A549 (cell line): ENCODE data around the gene CCL1. TPM values are rescaled to one million over a fixed set of nuclear protein-coding genes. Genes with fewer than 3 reads are reported as not detected.

ENCODE experiments used
- ATAC-seq, 2 experiments: fragments of 200-7000 bp in 1 of 2; fragments of >200 bp in 1 of 2; cut with Nextera tagmentation in 1 of 2; cut with Tn5 transposase in 1 of 2; 3 replicates each; pipeline versions ENCODE4 v1.8.0 to v1.9.1; 2018 to 2020; ENCODE audit warnings: mild to moderate bottlenecking in 1 of 2, moderate library complexity in 1 of 2
- CTCF ChIA-PET: fragments of 300-600 bp; sonication (Branson Sonifier 250); formaldehyde crosslinking; extraction: SDS; loops from one replicate; lab custom pipeline; 2021; ENCODE audit warnings: antibody characterized with exemption, inconsistent platforms; lab: Yijun Ruan, JAX
- POLR2A ChIA-PET: fragments of 350-600 bp; formaldehyde crosslinking; extraction: SDS; loops from one replicate; lab custom pipeline; 2021; ENCODE audit warnings: antibody characterized with exemption, inconsistent platforms; lab: Yijun Ruan, JAX
- DNase-seq, 2 experiments: peaks; one replicate each; pipeline versions ENCODE4 v3.0.0 to v3.0.0-alpha.2; 2011 to 2016; ENCODE audit warnings: low read depth in 1 of 2, low spot score in 1 of 2
- FAIRE-seq: peaks from 2 replicates; lab custom pipeline; 2011; peaks lifted over from hg19 to GRCh38; lab: Jason Lieb, UNC
- H3K27ac ChIP-seq, 2 experiments: fragments of >200 bp; sonication (Bioruptor Twin); formaldehyde crosslinking; 3 replicates each; pipeline ENCODE4 v1.5.1; 2016 to 2017
- H3K4me1 ChIP-seq: fragments of >200 bp; sonication (Bioruptor Twin); formaldehyde crosslinking; 3 replicates; pipeline ENCODE4 v1.6.1; 2016
- H3K4me2 ChIP-seq: fragments of >200 bp; sonication (Bioruptor Twin); formaldehyde crosslinking; 3 replicates; pipeline ENCODE4 v1.6.1; 2016
- H3K4me3 ChIP-seq: fragments of >200 bp; sonication (Bioruptor Twin); formaldehyde crosslinking; 3 replicates; pipeline ENCODE4 v1.5.1; 2016
- H3K9me3 ChIP-seq: fragments of >200 bp; sonication (Bioruptor Twin); formaldehyde crosslinking; 3 replicates; pipeline ENCODE4 v1.6.1; 2016
- BHLHE40 ChIP-seq: IDR thresholded peaks from 2 replicates; pipeline ENCODE4 v1.6.1; 2012; ENCODE audit warnings: low read depth, low read length, inconsistent platforms
- CEBPB ChIP-seq, 2 experiments: fragments of >200 bp in 1 of 2; sonication (Bioruptor Twin) in 1 of 2; formaldehyde crosslinking in 1 of 2; IDR thresholded peaks; 2 replicates each; pipeline ENCODE4 v1.6.1; 2012 to 2016
- EHF ChIP-seq: fragments of 250-450 bp; sonication (Bioruptor Pico); IDR thresholded peaks from 2 replicates; pipeline ENCODE4 v1.5.0; 2020; ENCODE audit warnings: mild to moderate bottlenecking
- FOXS1 ChIP-seq: fragments of 250-450 bp; sonication (Bioruptor Pico); IDR thresholded peaks from 2 replicates; pipeline ENCODE4 v1.5.0; 2020; ENCODE audit warnings: mild to moderate bottlenecking, moderate library complexity
- HDAC2 ChIP-seq: fragments of 200-600 bp; sonication (generic); IDR thresholded peaks from 2 replicates; pipeline ENCODE4 v1.6.1; 2016
- HOXA7 ChIP-seq: fragments of 250-450 bp; sonication (Bioruptor Pico); IDR thresholded peaks from 2 replicates; pipeline ENCODE4 v1.5.0; 2020; ENCODE audit warnings: mild to moderate bottlenecking, moderate library complexity
- HOXB5 ChIP-seq: fragments of 250-450 bp; sonication (Bioruptor Pico); IDR thresholded peaks from 2 replicates; pipeline ENCODE4 v1.5.0; 2020; ENCODE audit warnings: mild to moderate bottlenecking, moderate library complexity
- KDM5A ChIP-seq: fragments of 200-600 bp; sonication (generic); IDR thresholded peaks from 2 replicates; pipeline ENCODE4 v1.6.1; 2016; ENCODE audit warnings: antibody characterized with exemption, mild to moderate bottlenecking
- MAFK ChIP-seq: fragments of 450-650 bp; IDR thresholded peaks from 2 replicates; pipeline ENCODE4 v1.6.1; 2014; ENCODE audit not compliant: partially characterized antibody
- MYC ChIP-seq: IDR thresholded peaks from 2 replicates; pipeline ENCODE4 v1.6.1; 2012; ENCODE audit warnings: mild to moderate bottlenecking, inconsistent platforms, low read length, improper control_type of control experiment, borderline replicate concordance
- PHF8 ChIP-seq: fragments of 200-600 bp; sonication (generic); IDR thresholded peaks from 2 replicates; pipeline ENCODE4 v1.6.1; 2016; ENCODE audit warnings: low read depth, mild to moderate bottlenecking, antibody characterized with exemption, moderate library complexity, borderline replicate concordance
- RAD21 ChIP-seq, 2 experiments: fragments of >200 bp in 1 of 2; sonication (Bioruptor Twin) in 1 of 2; formaldehyde crosslinking in 1 of 2; IDR thresholded peaks in 1 of 2; conservative IDR thresholded peaks in 1 of 2; 2 replicates in 1 of 2; 3 replicates in 1 of 2; pipeline ENCODE4 v1.6.1; 2012 to 2018; ENCODE audit warnings: inconsistent platforms in 1 of 2
- RCOR1 ChIP-seq: fragments of 150-350 bp; IDR thresholded peaks from 2 replicates; pipeline ENCODE4 v1.6.1; 2014; ENCODE audit warnings: antibody characterized with exemption, low read length, low read depth
- SMC3 ChIP-seq: fragments of >200 bp; sonication (Bioruptor Twin); formaldehyde crosslinking; IDR thresholded peaks from 3 replicates; pipeline ENCODE4 v1.6.1; 2018; ENCODE audit warnings: inconsistent platforms
- SREBF2 ChIP-seq: fragments of 450-650 bp; IDR thresholded peaks from 2 replicates; pipeline ENCODE4 v1.6.1; 2014; ENCODE audit warnings: mild to moderate bottlenecking, moderate library complexity
- TP53 ChIP-seq: fragments of 250-450 bp; sonication (Bioruptor Pico); IDR thresholded peaks from 2 replicates; pipeline ENCODE4 v1.5.0; 2021; ENCODE audit warnings: mild to moderate bottlenecking, moderate library complexity
- ZC3H11A ChIP-seq: fragments of 450-650 bp; IDR thresholded peaks from 2 replicates; pipeline ENCODE4 v1.6.1; 2014; ENCODE audit warnings: antibody characterized with exemption, mild to moderate bottlenecking
- WGBS: methylation state at CpG from one replicate; pipeline ENCODE4 v1.1.6; 2017; ENCODE audit errors: missing lambda C conversion rate; 5-methylcytosine and 5-hydroxymethylcytosine counted together
- polyA plus RNA-seq, 4 experiments: library from polyadenylated mRNA; depleted of rRNA in 3 of 4; stranded (reverse); fragments of >200 nt; fragmentation: RNase III in 1 of 4; extraction: RNeasy Plus Mini Kit Qiagen cat#74134 plus additional on column Dnase treatment in 1 of 4; gene quantifications; 2 replicates in 3 of 4; 3 replicates in 1 of 4; pipeline ENCODE4 v1.2.3, GENCODE V29; 2011 to 2017
- TF ChIP-seq, protein P1 (sequence below): fragments of >200 bp; sonication (Bioruptor Twin); formaldehyde crosslinking; IDR thresholded peaks from 3 replicates; pipeline ENCODE4 v1.5.1; 2016
- TF ChIP-seq, protein P2 (sequence below): fragments of 200-600 bp; sonication (generic); IDR thresholded peaks from 2 replicates; pipeline ENCODE4 v1.6.1; 2016; ENCODE audit warnings: antibody characterized with exemption, mild to moderate bottlenecking, moderate library complexity
- TF ChIP-seq, protein P3 (sequence below): fragments of 250-450 bp; sonication (Bioruptor Pico); IDR thresholded peaks from 2 replicates; pipeline ENCODE4 v1.5.0; 2020; ENCODE audit warnings: low read depth, mild to moderate bottlenecking, moderate library complexity

The CCL1 gene
- polyA plus RNA-seq, 2 of the 4 experiments (the other 2 are of a cell fraction), result not detected

DNA sequence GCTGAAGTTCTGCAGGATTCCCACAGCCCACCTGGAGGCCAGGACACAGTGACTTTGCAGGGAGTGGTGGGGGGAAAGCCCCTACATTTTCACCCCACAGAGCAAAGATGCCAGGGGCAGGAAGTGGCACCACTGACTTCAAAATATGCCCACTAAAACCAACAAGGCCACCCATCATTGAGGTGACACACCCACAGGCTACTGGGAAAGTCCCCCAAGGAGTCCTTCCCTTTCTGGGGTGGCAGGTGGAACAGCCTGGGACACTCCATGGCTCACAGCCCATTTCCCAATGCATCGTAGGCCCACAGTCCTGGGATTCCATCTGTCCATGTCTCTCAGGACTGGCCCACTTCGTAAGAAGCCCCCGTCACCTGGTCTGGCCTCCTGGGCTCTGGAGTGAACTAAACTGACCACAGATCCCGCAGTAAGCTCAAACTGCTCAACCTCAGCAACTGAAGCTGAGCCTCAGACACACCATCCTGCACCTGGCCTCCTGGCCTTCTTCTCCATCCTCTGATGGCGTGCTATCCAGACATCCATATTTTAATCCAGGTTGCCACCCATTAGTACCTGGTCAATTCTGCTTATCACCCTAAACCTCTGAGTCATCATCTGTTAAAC, 7.5 kb upstream of the CCL1 start:
- no peak overlapping the region for H3K27ac ChIP-seq
- WGBS, result 39% methylated on average over 5 of the region's 5 CpGs
- ATAC-seq, result no peak
- H3K4me2 ChIP-seq, result no peak overlapping the region
- H3K4me3 ChIP-seq, result no peak overlapping the region
- no peak for DNase-seq
- no peaks in the 10 kb centered on the region for H3K4me1 ChIP-seq
- no peaks in the 10 kb centered on the region for H3K9me3 ChIP-seq
- POLR2A ChIA-PET, result interaction anchor here (0.6 kb wide), 1 partner anchor 697 kb away, joined by 4 read pairs; no protein-coding TSS in a partner anchor
- no peak for FAIRE-seq
- CTCF ChIA-PET, result interaction anchor here (0.8 to 18.3 kb wide), 4 partner anchors 9 to 191 kb away, joined by 3 to 571 read pairs (median 50); partner anchors contain the start of gene CCL1
- TF ChIP-seq HOXA7, result no peak
- TF ChIP-seq MAFK, result peak; percentile 11

DNA sequence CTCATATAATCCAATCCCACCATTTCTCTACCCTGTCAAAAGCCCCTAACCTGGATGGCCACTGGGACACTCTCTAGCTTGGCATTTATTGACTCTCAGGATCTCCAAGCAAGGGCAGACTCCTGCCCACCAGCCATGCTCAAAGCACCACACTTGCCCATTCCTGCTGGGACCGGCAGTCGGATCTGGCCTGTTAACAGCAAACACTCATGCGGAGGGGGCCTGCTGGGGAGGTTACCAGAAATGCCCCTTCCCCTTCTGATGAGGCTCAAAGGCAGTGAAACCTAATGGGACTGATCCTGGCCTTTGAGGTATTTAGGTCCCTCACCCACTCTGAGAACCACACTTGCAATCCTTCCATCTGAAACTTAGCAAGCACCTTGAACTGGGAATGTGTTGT, 6.5 kb upstream of the CCL1 start:
- POLR2A ChIA-PET, result no interaction called here
- no peaks in the 10 kb centered on the region for H3K4me1 ChIP-seq
- TF ChIP-seq, protein P1, sequence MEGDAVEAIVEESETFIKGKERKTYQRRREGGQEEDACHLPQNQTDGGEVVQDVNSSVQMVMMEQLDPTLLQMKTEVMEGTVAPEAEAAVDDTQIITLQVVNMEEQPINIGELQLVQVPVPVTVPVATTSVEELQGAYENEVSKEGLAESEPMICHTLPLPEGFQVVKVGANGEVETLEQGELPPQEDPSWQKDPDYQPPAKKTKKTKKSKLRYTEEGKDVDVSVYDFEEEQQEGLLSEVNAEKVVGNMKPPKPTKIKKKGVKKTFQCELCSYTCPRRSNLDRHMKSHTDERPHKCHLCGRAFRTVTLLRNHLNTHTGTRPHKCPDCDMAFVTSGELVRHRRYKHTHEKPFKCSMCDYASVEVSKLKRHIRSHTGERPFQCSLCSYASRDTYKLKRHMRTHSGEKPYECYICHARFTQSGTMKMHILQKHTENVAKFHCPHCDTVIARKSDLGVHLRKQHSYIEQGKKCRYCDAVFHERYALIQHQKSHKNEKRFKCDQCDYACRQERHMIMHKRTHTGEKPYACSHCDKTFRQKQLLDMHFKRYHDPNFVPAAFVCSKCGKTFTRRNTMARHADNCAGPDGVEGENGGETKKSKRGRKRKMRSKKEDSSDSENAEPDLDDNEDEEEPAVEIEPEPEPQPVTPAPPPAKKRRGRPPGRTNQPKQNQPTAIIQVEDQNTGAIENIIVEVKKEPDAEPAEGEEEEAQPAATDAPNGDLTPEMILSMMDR, result no peak
- no peak for TF ChIP-seq KDM5A
- no peak for TF ChIP-seq RCOR1
- TF ChIP-seq EHF (CRISPR knock-in tag), result no peak
- TF ChIP-seq, protein P2, sequence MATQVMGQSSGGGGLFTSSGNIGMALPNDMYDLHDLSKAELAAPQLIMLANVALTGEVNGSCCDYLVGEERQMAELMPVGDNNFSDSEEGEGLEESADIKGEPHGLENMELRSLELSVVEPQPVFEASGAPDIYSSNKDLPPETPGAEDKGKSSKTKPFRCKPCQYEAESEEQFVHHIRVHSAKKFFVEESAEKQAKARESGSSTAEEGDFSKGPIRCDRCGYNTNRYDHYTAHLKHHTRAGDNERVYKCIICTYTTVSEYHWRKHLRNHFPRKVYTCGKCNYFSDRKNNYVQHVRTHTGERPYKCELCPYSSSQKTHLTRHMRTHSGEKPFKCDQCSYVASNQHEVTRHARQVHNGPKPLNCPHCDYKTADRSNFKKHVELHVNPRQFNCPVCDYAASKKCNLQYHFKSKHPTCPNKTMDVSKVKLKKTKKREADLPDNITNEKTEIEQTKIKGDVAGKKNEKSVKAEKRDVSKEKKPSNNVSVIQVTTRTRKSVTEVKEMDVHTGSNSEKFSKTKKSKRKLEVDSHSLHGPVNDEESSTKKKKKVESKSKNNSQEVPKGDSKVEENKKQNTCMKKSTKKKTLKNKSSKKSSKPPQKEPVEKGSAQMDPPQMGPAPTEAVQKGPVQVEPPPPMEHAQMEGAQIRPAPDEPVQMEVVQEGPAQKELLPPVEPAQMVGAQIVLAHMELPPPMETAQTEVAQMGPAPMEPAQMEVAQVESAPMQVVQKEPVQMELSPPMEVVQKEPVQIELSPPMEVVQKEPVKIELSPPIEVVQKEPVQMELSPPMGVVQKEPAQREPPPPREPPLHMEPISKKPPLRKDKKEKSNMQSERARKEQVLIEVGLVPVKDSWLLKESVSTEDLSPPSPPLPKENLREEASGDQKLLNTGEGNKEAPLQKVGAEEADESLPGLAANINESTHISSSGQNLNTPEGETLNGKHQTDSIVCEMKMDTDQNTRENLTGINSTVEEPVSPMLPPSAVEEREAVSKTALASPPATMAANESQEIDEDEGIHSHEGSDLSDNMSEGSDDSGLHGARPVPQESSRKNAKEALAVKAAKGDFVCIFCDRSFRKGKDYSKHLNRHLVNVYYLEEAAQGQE, result no peak
- no peak for TF ChIP-seq FOXS1 (CRISPR knock-in tag)
- no peak for TF ChIP-seq RAD21 (conservative IDR thresholded peaks at IDR 0.05 in 1 of 2, IDR thresholded peaks at IDR 0.05 in 1 of 2)
- TF ChIP-seq PHF8, result no peak
- no peak for TF ChIP-seq SMC3
- TF ChIP-seq HOXB5, result no peak
- no peak for TF ChIP-seq TP53 (CRISPR knock-in tag)
- TF ChIP-seq, all 56 proteins: peak for 0
- Histone ChIP-seq H3K4me2 (no peak overlapping the region), H3K9me3 (no peaks in the 10 kb centered on the region), H3K4me3 (no peak overlapping the region), H3K27ac (no peak overlapping the region)
- CTCF ChIA-PET, result interaction anchor here (0.6 to 18.3 kb wide), 6 partner anchors 9 to 606 kb away, joined by 3 to 571 read pairs (median 4); partner anchors contain the start of gene CCL1
- DNase-seq (no peak), ATAC-seq (no peak), FAIRE-seq (no peak)
- 88% methylated on average over 3 of the region's 3 CpGs for WGBS

DNA sequence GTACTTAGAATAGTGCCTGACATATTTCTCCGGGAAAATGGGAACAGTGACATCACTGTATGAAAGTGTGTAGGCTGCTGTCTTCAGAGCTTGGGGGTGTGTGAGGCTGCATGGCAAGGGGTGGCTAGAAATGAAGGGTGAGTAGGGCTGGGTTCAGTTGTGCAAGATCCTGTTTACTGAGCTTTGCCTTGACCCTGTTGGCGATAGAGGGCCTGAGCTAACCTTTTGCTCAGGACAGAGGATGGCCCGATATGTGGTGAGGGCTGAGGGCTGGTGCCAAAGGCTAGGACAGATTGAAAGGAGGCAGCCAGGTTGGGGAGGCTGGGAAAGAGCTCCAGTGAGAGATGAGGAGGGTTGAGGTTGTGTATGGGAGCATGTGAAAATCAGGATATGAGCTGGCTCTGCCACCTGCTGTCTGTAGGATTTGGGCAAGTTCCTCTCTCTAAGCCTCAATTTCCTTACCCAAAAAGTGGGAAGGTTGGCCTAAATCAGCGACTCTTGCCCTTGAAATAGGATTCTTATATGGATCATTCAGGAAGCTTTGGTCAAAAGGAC, 6.0 kb upstream of the CCL1 start:
- no peak for DNase-seq
- ChIA-PET CTCF (interaction anchor here (0.6 to 18.3 kb wide), 7 partner anchors 8 to 605 kb away, joined by 3 to 571 read pairs (median 5); partner anchors contain the start of gene CCL1), POLR2A (interaction anchor here (0.6 kb wide), 1 partner anchor 293 kb away, joined by 6 read pairs; no protein-coding TSS in a partner anchor)
- FAIRE-seq, result no peak
- H3K27ac ChIP-seq, result no peak overlapping the region
- no peaks in the 10 kb centered on the region for H3K4me1 ChIP-seq
- H3K4me3 ChIP-seq, result no peak overlapping the region
- H3K9me3 ChIP-seq, result no peaks in the 10 kb centered on the region
- ATAC-seq, result no peak
- H3K4me2 ChIP-seq, result no peak overlapping the region
- 20% methylated on average over 4 of the region's 4 CpGs for WGBS
- TF ChIP-seq SREBF2, result no peak
- no peak for TF ChIP-seq ZC3H11A
- TF ChIP-seq, protein P2, result no peak
- TF ChIP-seq MYC, result no peak
- TF ChIP-seq, protein P3, sequence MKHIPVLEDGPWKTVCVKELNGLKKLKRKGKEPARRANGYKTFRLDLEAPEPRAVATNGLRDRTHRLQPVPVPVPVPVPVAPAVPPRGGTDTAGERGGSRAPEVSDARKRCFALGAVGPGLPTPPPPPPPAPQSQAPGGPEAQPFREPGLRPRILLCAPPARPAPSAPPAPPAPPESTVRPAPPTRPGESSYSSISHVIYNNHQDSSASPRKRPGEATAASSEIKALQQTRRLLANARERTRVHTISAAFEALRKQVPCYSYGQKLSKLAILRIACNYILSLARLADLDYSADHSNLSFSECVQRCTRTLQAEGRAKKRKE, result no peak
- no peak for TF ChIP-seq BHLHE40
- TF ChIP-seq RCOR1, result no peak
- no peak for TF ChIP-seq HDAC2
- TF ChIP-seq CEBPB (IDR thresholded peaks at IDR 0.05), result no peak
- no peak for TF ChIP-seq HOXA7
